GM21717 (cell line): Measurements from ENCODE around the gene SERGEF.

Experiments
- ATAC-seq: cut with Tn5 transposase; IDR thresholded peaks from one replicate; pipeline ENCODE4 v1.9.1; 2021; ENCODE audit warnings: mild to moderate bottlenecking, moderate library complexity; ENCODE audit not compliant: unreplicated experiment

The SERGEF gene

GRCh38 chr11:17740649-17741235, 272.1 kb downstream of the SERGEF start:
- ATAC-seq = no peak

GRCh38 chr11:17739945-17740338, 272.9 kb downstream of the SERGEF start:
- ATAC-seq = no peak

DNA sequence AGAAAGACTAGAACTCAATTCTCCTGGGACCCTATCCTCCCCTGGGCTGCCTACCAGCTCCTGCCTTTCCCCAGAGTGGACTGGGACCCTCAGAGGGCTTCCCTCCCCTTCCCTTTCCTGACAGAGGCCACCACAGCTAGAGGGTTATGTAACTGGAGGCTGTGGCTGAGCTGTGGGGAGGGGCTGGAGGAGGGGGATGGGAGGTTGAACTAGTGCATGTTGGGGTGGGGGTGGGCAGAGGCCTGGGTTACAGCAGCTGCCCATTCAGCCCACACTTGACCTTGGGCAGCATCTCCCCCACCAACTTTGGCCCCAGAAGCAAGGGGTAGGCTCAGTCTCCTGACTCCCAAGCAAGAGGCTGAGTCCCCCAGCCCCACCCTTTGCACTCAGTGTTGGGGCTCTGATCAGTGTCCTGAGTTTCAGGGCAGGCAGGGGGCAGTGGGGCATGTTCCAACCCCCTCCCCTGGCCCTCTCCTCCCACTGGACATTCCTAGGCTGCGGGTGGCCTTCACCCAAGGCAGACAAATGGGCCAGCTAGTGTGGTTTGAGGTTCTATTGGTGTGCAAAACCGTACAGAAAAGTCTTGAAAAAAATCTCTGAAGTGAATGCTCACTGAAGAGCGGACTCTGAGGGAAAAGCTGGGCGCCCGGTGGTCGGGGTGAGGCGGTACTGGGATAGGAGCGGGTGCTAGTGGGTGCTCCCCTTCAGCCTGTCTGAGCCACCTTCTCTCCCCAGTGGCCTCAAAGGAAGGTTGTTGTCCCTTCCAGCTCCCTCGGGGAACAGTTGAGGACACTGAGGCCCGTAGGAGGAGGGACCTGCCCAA, 274.5 kb downstream of the SERGEF start:
- ATAC-seq = no peak
